Measurements from ENCODE around the gene CHAC2.

The CHAC2 gene

DNA sequence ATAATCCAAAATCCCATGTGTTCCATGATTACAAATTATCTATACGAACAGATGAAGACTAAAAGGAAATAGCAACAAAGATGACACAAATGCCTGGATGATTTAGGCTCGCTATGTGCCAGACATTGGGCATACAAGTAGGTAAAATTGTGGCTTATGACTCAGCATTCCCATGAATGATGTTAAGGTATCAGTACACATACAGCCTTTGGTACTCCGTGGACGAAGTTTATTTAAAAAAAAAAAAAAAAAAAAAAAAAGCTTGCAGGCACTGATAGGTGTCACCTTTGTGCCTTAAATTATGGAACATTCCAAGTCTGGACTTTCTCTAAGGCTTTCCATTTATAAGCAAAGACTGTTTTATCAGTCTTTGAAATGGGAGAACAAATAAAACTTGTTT is 2.7 kb downstream of the CHAC2 start:
- intact Hi-C loops (cut with DNase I), result no loop called here
- no peak for DNase-seq

DNA sequence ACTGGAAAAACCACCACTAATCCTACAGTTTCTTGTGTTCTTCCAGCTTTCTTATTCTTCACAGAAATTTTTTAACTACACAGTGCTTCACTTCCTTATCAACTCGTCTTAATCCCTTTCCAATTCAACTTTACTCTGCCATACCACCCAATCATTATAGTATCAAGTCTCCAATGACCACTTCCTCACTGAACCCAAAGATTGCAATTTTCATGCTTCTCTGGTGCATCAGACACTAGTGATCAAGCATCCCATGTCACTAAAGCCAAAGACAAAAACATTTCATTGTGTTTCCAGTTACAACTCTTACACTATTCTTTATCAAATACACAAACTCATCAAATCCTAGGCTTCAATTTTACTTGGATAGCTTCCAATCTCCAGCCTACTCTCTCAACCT is 9.5 kb downstream of the CHAC2 start:
- no peak for DNase-seq
- intact Hi-C loops (cut with DNase I), result no loop called here

DNA sequence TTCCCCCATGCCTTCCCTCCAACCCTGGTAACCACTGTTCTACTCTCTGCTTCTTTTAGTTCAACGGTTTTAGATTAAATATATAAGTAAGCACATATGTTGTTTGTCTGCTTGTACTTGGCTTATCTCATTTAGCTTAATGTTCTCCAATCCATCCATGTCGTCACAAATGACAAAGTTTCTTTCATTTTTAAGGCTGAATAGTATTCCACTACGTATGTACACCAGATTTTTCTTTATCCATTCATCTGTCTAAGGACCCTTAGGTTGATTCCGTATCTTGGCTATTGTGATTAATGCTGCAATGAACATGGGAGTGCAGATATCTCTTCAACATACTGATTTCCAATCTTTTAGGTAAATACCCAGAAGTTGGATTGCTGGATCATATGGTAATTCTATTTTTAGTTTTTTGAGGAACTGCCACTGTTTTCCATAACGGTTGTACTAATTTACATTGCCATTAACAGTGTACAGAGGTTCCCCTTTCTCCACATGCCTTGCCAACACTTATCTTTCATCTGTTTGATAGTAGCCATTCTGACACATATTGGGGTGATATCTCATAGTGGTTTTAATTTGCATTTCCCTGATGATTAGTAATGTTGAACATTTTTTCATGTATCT is 11.0 kb downstream of the CHAC2 start:
- DNase-seq, result no peak
- intact Hi-C loops (cut with DNase I), result no loop called here

DNA sequence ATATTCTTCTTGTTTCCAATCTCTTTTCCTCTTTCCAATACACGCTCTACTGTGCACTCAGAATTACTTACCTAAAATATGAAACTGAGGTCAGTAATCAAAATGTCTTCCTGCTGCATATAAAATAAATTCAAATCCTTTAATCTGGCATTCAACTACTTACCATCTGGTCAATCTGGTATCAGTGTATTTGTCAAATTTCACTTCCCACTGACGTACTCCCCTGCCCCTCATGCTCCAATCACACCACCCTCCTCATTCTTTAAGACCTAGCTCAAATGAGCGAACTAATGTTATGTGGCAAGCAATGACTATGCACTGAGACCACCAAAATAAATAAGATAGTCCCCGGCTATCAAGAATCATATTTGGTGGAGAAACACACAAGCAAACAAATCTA is 12.5 kb downstream of the CHAC2 start:
- DNase-seq, result no peak
- intact Hi-C loops (cut with DNase I), result no loop called here

DNA sequence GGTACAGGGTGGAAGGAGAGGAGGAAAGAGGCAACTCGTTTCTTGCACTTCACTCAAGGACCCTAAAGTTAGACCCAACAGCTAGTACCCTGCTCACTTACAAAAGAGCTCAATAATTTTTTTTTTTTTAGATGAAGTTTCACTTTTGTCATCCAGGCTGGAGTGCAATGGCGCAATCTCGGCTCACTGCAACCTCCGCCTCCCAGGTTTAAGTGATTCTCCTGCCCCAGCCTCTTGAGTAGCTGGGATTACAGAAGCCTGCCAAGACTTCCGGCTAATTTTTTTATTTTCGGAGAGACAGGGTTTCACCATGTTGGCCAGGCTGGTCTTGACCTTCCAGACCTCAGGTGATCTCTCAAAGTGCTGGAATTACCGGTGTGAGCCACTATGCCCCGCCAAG is 15.1 kb downstream of the CHAC2 start:
- intact Hi-C loops (cut with DNase I), result no loop called here
- no peak for DNase-seq

DNA sequence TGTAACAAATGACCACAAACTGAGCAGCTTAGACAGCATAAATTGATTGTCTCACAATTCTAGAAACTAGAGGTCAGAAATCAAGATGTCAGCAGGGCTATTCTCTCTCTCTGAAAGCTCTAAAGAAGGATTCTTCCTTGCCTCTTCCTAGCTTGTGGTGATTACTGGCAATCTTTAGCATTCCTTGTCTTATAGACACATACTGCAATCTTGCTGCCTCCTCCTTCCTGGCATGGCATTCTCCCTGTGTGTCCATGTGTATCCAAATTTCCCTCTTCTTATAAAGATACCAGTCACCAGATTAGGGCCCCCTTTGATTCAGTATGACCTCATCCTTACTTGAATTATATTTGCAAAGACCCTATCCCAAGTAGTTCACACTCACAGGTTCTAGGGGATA is 16.8 kb downstream of the CHAC2 start:
- DNase-seq, result no peak
- intact Hi-C loops (cut with DNase I), result no loop called here

DNA sequence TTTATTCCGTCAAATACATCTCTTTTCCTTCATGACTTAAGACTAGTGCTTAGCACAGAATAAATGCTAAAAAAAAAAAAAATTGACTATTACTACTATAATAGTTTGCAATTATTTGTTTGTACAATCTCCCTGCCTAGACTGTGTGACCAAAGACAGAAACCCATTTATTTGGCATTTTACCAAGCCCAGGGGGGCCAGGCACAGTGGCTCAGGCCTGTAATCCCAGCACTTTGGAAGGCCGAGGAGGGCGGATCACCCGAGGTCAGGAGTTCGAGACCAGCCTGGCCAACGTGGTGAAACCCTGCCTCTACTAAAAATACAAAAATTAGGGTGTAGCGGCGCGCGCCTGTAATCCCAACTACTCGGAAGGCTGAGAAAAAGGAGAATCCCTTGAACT is 17.8 kb downstream of the CHAC2 start:
- intact Hi-C loops (cut with DNase I), result no loop called here

DNA sequence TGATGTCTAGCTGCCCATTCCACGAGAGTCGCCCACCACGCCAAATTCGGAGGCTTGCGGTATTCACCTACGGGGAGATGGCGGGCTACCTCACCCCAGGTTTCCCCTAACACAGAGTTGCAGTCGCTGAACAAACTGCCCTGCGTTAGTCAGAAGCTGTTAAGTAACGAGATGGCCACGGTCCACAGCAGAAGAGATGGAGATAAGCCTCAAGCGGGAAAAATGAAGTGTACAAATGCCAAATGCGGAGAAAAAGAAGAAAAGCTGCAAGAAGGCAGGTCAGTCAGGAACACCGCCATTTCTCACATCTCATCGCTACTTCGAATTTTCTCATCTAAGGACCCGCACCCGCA is 18.7 kb downstream of the CHAC2 start:
- peak in 5 of 10 donors; percentile 13 to 84 (median 32) for DNase-seq
- intact Hi-C loops (cut with DNase I), result no loop called here

More for the DNA sequence above, 17.8 kb downstream of the CHAC2 start:
- no peak for DNase-seq

DNA sequence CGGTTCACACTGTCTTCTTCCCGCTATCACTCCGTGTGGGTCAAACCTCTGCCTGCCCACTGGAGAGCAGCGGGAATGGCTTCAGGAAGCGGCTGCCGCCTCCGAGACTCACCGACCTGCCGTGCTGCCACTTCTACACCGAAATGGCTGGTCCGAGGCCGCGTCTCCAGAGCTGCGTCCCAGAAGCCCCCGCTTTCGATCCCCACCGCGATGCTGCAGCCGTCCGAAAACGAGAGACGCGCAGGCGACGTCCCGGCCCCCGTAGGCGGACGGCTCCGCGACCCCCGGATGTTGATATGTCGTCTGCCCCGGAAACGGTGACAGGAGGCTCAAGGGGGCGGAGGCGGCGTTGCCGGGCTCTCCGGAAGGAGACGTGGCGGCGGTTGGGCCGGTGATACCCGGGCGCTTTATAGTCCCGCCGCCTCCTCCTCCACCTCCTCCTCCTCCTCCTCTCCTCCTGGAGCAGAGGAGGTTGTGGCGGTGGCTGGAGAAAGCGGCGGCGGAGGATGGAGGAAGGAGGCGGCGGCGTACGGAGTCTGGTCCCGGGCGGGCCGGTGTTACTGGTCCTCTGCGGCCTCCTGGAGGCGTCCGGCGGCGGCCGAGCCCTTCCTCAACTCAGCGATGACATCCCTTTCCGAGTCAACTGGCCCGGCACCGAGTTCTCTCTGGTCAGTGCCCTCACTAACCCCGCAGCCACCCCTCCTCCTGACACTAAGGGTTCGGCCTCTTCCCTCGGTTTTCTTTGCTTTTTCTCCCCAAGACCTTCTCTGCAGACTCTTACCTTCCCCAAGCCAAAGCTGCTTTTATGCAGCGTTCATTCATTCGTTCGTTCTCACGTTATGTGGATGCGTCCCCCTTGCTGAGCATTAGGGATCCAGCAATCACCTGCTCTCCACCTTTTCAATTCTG is 19.4 kb downstream of the CHAC2 start, which contains the start of the genes ASB3 and ERLEC1:
ASB3 (minus strand) TSS at position 249 of the 909 bp plus-strand sequence. CDS start 21,381 bp downstream, outside the sequence.
ERLEC1 (plus strand) TSS at position 340 of the 909 bp plus-strand sequence; CDS start at position 507, 167 bp downstream.
- intact Hi-C loops (cut with DNase I), result no loop called here
- peak; percentile 91 to 99 (median 93) for DNase-seq

DNA sequence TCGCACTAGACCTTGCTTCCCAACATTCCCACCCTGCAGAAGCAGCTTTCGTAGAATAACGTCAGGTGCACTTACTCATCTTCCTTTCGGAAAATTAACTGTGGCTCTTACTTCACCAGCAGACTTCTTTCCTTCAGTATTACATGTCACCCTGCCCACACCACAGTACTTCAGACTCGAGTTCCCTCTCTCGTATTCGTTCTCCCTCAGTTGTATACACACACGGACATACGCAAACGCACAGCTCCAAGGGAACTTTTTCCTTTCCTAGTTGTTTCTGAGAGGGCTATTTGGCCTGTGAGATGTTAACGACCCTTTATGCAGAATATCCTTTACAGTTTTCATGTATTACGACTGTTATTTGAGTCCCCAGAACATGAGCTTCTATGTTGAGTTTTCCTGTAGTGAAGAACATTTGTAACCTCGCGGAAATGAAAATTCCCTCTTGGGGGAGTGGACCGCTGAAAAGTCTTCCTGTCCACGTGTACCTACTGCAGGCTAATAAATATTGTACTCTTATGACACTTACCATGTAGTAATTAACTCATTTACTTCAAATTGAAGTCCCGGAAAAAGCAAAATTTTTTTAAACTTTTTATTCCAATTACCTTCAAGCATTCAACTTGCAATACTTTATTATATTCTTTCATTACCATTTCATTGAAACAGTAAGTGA is 20.1 kb downstream of the CHAC2 start:
- intact Hi-C loops (cut with DNase I), result no loop called here
- DNase-seq, result no peak

DNA sequence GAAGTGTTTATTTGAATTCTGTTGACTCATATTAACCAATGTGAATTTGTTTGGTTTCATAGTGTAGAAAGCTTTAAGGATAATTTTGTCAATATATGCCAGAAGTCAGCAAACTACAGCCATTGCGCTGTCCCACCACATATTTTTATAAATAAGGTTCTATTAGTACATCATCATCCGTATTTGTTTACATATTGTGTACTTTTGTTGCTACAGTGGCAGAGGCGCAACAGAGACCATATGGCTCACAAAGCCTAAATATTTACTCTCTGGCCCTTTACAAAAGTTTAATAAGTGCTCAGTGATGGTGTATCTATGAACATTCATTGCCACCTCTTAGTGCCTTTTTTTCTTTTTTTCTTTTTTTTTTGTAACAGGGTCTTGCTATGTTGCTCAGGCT is 25.7 kb downstream of the CHAC2 start:
- no peak for DNase-seq
- intact Hi-C loops (cut with DNase I), result no loop called here

DNA sequence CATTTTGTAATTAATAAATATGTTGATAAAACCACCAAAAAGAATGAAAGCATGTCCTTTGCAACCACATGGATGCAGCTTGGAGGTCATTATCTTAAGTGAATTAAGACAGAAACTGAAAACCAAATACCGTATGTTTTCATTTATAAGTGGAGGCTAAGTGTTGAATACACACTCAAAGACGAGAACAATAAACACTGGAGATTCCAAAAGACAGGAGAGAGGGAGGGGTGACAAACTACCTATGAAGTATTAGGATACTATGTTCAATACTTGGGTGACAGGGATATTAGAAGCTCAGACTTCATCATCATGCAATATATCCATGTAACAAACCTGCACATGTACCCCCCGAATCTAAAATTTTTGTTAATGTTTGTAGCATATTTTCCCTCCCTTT is 26.2 kb downstream of the CHAC2 start:
- DNase-seq, result no peak
- intact Hi-C loops (cut with DNase I), result no loop called here

DNA sequence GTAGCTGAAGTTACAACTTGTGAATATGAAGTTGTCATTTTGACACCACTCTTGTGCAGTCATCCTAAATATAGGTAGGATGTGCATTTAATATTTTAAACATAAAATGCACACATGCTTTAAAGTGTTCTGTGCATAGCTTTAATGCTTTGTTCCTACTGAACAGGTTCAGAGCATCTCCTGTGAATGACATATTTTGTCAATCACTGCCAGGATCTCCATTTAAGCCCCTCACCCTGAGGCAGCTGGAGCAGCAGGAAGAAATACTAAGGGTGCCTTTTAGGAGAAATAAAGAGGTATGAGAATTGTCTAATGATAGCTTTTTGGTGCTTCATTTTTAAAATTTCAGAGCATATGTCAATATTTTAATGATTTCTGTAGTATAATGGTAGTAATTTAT is 33.9 kb downstream of the CHAC2 start:
- intact Hi-C loops (cut with DNase I), result no loop called here
- no peak for DNase-seq

DNA sequence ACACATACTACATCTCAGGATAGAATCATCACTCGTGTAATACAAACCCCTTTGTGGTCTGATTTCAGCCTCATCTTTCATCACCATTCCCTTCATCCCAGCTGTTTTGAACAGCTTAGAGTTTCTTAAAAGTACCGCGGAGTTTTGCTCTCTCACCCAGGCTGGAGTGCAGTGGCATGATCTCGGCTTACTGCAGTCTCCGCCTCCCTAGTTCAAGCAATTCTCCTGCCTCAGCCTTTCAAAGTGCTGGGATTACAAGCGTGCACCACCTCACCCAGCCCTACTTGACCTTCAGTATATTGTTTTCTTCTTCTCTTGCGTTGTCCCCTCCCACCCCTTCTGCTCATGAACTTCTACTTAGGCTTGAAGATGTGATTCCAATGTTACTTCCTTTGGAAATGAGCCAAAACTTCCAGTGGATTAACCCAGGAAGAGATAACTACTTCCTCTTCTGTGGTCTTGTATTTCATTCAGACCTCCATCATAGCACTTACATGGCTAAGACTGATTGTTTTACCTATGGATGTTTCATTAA is 35.1 kb downstream of the CHAC2 start:
- DNase-seq, result no peak
- intact Hi-C loops (cut with DNase I), result no loop called here

DNA sequence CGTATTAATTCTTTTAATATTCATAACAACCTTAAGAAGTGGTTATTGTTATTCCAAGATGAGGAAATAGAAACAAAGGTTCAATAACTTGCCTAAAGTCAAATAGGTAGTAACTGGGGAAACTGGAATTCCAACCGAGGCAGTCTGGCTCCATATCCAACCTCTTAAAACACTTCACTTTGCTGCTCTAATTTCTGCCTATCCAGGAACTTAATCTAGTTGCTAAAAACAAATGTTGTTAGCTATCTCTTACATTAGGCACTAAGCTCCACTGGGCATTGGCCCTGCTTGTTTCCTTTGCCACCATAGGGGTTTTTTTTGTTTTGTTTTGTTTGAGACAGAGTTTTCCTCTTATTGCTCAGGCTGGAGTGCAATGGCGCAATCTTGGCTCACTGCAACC is 44.0 kb downstream of the CHAC2 start:
- no peak for DNase-seq
- intact Hi-C loops (cut with DNase I), result no loop called here

DNA sequence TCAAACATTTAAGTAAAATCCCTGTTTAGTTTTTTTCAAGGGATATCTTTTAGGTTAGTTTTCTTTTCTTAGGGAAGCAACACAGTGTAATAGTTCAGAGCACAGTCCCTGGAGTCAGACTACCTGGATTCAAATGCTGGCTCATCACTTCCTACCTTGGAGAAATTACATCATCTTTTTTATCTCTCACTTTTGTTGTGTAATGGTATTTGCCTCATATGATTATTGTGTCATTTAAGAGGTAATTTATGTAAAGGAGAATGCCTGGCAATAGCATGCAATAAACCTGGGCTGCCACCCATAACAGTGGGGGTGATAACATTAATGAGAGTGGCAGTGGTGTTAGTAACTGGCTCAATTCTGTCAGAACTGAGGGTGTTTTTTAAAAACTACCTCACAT is 45.5 kb downstream of the CHAC2 start:
- intact Hi-C loops (cut with DNase I), result no loop called here
- DNase-seq, result no peak

DNA sequence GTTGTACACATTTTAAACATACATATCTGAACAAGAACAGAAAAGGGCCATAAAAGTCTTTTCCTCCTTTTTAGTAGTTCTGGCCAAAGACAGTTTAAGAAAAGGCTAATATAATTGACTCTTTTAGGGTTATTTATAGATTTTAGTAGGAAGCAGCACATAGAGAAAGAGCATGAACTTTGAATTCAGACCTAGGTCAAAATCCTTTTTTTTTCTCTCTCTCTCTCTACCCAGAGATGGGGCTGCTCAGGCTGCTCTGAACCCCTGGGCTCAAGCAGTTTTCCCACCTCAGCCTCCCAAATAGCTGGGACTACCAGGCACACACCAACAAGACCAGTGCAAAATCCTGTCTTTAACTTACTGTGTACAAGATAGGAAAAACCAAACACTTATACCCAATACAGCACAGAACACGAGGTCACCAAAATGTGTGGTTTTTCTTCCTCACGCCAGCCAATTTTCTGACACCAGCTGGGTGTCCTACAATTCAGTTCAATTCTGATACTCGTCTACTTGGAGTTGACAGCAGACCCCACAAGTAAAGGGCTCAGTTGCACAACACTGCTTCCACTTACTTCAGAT is 51.3 kb downstream of the CHAC2 start:
- DNase-seq, result no peak
- intact Hi-C loops (cut with DNase I), result no loop called here

DNA sequence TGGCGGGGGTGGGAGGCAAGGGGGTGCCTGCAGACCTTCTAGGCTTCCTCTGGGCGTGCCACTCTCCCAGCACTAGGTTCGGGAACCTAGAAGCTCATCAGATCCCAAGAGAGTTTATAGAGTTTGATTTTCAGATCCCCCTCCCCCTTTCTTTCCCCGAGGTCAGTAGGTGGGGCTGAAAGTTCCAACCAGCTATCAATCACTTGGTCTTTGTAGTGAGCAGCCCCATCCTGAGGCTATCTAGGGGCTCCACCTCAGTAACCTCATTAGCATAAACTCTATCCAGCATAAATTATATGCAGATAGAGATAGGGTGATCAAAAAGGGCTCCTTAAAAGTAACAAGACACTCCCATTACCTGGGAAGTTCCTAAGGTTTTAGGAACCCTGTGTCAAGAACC is 52.0 kb downstream of the CHAC2 start:
- DNase-seq, result no peak
- intact Hi-C loops (cut with DNase I), result no loop called here

DNA sequence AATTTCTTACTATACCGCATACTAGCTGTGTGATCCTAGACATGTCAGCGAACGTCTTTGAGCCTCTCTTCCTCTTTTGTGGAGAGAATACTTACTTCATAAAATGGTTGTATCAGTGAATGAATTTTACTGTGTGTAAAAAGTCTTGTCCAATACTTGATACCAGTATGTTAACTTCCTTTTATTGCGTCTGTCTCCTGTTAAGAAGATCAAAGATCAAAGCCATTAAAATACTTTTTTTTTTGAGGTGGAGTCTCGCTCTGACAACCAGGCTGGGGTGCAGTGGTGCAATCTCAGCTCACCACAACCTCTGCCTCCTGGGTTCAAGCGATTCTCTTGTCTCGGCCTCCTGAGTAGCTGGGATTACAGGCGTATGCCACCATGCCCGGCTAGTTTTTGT is 52.4 kb downstream of the CHAC2 start:
- intact Hi-C loops (cut with DNase I), result no loop called here
- no peak for DNase-seq

DNA sequence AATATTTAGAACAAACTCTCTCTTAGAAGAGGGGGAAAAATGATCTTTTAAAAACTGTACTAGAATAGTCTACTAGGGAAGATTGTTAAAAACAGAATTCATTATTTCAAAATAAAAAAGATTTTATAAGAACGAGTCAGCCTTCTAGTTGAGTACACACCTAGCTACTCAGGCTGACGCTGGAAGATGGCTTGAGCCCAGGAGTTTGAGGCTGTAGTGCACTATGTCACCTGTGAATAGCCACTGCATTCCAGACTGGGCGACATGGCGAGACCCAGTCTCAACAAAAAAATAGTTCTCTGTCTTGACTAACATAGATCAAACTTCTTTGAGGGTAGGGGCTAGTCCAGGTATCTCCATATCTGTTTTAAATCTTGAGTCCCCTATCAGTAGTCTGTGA is 53.1 kb downstream of the CHAC2 start:
- DNase-seq, result no peak
- intact Hi-C loops (cut with DNase I), result no loop called here

DNA sequence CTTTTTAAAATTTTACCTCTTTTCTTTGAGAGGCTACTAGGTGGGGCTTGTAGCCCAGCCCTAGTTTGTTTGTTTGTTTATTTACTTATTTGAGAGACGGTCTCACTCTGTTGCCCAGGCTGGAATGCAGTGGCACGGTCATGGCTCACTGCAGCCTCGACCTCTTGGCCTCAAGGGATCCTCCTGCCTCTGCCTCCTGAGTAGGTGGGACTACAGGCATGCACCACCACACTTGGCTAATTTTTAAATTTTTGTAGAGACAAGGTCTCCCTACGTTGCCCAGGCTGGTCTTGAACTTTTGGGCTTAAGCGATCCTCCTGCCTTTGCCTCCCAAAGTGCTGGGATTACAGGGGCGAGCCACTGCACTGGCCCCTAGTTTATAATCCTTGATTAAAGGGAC is 54.2 kb downstream of the CHAC2 start:
- intact Hi-C loops (cut with DNase I), result no loop called here
- DNase-seq, result no peak

Measured in posterior cingulate gyrus (tissue), 11 donors.